A204.1 (cell line): ENCODE data around the gene DKC1.

ENCODE experiments used
- FAIRE-seq: peaks from 2 replicates; lab custom pipeline; 2012; peaks lifted over from hg19 to GRCh38; lab: Jason Lieb, UNC

Gene DKC1

GRCh38 chrX:154737136-154737535 lies 25.5 kb upstream of the DKC1 start:
- FAIRE-seq: no peak

GRCh38 chrX:154738011-154738738 lies 24.5 kb upstream of the DKC1 start:
- FAIRE-seq: no peak

- no peak for FAIRE-seq
Observed at GRCh38 chrX:154739952-154740465, 22.7 kb upstream of the DKC1 start.

GRCh38 chrX:154742613-154743012 lies 20.1 kb upstream of the DKC1 start:
- FAIRE-seq: no peak

GRCh38 chrX:154748712-154749339 lies 13.8 kb upstream of the DKC1 start:
- FAIRE-seq: peak; percentile 80

GRCh38 chrX:154749856-154750255 lies 12.8 kb upstream of the DKC1 start:
- FAIRE-seq: no peak

GRCh38 chrX:154750301-154751202 lies 12.1 kb upstream of the DKC1 start, which contains the start of gene GAB3:
TSS of gene GAB3 (minus strand) at chrX:154751077. CDS start at chrX:154751025, 52 bp downstream.
- no peak for FAIRE-seq

- FAIRE-seq: no peak
Observed at GRCh38 chrX:154751203-154751668, 11.4 kb upstream of the DKC1 start.

- no peak for FAIRE-seq
Observed at GRCh38 chrX:154751669-154752271, 10.9 kb upstream of the DKC1 start.

- no peak for FAIRE-seq
Observed at GRCh38 chrX:154758696-154759095, 4.0 kb upstream of the DKC1 start.

- FAIRE-seq: no peak
Observed at GRCh38 chrX:154761977-154762536, 607 bp upstream of the DKC1 start.

GRCh38 chrX:154774622-154775021 lies 12.0 kb downstream of the DKC1 start:
- no peak for FAIRE-seq

GRCh38 chrX:154775419-154776349 lies 13.0 kb downstream of the DKC1 start:
- no peak for FAIRE-seq

GRCh38 chrX:154776753-154777152 lies 14.1 kb downstream of the DKC1 start:
- FAIRE-seq: no peak

GRCh38 chrX:154779261-154779660 lies 16.6 kb downstream of the DKC1 start:
- FAIRE-seq: no peak

GRCh38 chrX:154780968-154781367 lies 18.3 kb downstream of the DKC1 start:
- FAIRE-seq: no peak

GRCh38 chrX:154784149-154784995 lies 21.7 kb downstream of the DKC1 start:
- FAIRE-seq: no peak

GRCh38 chrX:154785716-154786115 lies 23.1 kb downstream of the DKC1 start:
- no peak for FAIRE-seq

GRCh38 chrX:154791467-154791866 lies 28.8 kb downstream of the DKC1 start:
- FAIRE-seq: no peak

GRCh38 chrX:154791939-154792338 lies 29.3 kb downstream of the DKC1 start:
- no peak for FAIRE-seq
